MM.1S (cell line): ENCODE measurements around the gene MRPS30.
A peak's percentile ranks its signal among the peaks of the same experiment; 100 is the strongest.

Source experiments
- DNase-seq: peaks from one replicate; pipeline ENCODE4 v3.0.0-alpha.2; 2015
- H2AFZ ChIP-seq: fragments of 300-600 bp; sonication (generic); 2 replicates; pipeline ENCODE4 v1.6.0; 2016; ENCODE audit warnings: antibody characterized with exemption, low read length
- H3F3A ChIP-seq: fragments of 300-600 bp; sonication (generic); 2 replicates; pipeline ENCODE4 v1.6.1; 2016; ENCODE audit warnings: mild to moderate bottlenecking, antibody characterized with exemption, low read length, moderate library complexity, mixed read lengths; ENCODE audit not compliant: insufficient read depth
- H3K27ac ChIP-seq: fragments of 300-600 bp; sonication (generic); 2 replicates; pipeline ENCODE4 v1.5.1; 2016; ENCODE audit warnings: mild to moderate bottlenecking, low read length
- H3K27me3 ChIP-seq: fragments of 300-600 bp; sonication (generic); replicated peaks from 2 replicates; pipeline ENCODE4 v1.6.0; 2016; ENCODE audit warnings: low read length; ENCODE audit not compliant: insufficient read depth
- H3K36me3 ChIP-seq: fragments of 300-600 bp; sonication (generic); replicated peaks from 2 replicates; pipeline ENCODE4 v1.6.1; 2016; ENCODE audit warnings: mild to moderate bottlenecking, low read length, mixed read lengths; ENCODE audit not compliant: insufficient read depth
- H3K4me1 ChIP-seq: fragments of 300-600 bp; sonication (generic); 2 replicates; pipeline ENCODE4 v1.6.1; 2016; ENCODE audit warnings: low read length, mixed read lengths
- H3K4me2 ChIP-seq: fragments of 300-600 bp; sonication (generic); 2 replicates; pipeline ENCODE4 v1.6.0; 2016; ENCODE audit warnings: low read depth, low read length
- H3K4me3 ChIP-seq: fragments of 300-600 bp; sonication (generic); 2 replicates; pipeline ENCODE4 v1.5.1; 2016; ENCODE audit warnings: low read length, mixed read lengths
- H3K79me2 ChIP-seq: fragments of 300-600 bp; sonication (generic); 2 replicates; pipeline ENCODE4 v1.6.1; 2016; ENCODE audit warnings: mixed run types, low read length, mixed read lengths
- H3K9ac ChIP-seq: fragments of 300-600 bp; sonication (generic); 2 replicates; pipeline ENCODE4 v1.6.1; 2016; ENCODE audit warnings: low read length, mixed read lengths
- H3K9me2 ChIP-seq: fragments of 300-600 bp; sonication (generic); replicated peaks from 2 replicates; pipeline ENCODE4 v1.6.1; 2016; ENCODE audit warnings: mild to moderate bottlenecking, low read length, mixed read lengths; ENCODE audit not compliant: insufficient read depth
- H3K9me3 ChIP-seq: fragments of 300-600 bp; sonication (generic); replicated peaks from 2 replicates; pipeline ENCODE4 v1.6.1; 2016; ENCODE audit warnings: mild to moderate bottlenecking, low read length, mixed read lengths; ENCODE audit not compliant: insufficient read depth
- H4K20me1 ChIP-seq: fragments of 300-600 bp; sonication (generic); 2 replicates; pipeline ENCODE4 v1.6.1; 2016; ENCODE audit warnings: mild to moderate bottlenecking, low read length, moderate library complexity, mixed read lengths; ENCODE audit not compliant: insufficient read depth
- EZH2 ChIP-seq: fragments of 300-600 bp; sonication (generic); optimal IDR thresholded peaks from 2 replicates; pipeline ENCODE3; 2017; ENCODE audit warnings: low read depth, mild to moderate bottlenecking, antibody characterized with exemption, low read length, mixed read lengths
- EZH2phosphoT487 ChIP-seq: fragments of 300-600 bp; sonication (generic); IDR thresholded peaks from 2 replicates; pipeline ENCODE4 v1.6.1; 2018; ENCODE audit warnings: antibody characterized with exemption, low read length
- TF ChIP-seq, protein P1 (sequence below): fragments of 300-600 bp; sonication (generic); IDR thresholded peaks from 2 replicates; pipeline ENCODE4 v1.5.1; 2016; ENCODE audit warnings: antibody characterized with exemption, low read length, mixed read lengths

The MRPS30 gene

DNA sequence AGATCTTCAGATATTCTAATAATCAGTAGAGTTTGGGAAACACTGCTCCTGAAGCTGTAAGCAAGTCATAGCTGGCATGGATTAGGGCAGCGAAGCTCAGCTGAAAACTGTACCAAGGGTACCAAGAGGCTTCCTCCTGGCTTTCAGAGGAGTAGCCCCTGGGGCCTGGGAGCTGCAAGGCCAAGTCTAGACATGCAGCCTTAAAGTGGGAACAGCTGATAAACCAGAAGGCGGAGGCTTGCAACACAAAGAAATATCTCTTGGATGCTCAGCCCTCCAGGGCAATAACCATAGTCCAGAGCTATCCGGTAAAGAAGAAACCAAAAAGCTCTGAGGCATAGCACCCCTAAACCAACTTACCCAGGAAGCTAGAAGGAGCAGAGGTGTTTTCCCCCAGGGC lies 51.5 kb downstream of the MRPS30 start:
- DNase-seq: no peak

DNA sequence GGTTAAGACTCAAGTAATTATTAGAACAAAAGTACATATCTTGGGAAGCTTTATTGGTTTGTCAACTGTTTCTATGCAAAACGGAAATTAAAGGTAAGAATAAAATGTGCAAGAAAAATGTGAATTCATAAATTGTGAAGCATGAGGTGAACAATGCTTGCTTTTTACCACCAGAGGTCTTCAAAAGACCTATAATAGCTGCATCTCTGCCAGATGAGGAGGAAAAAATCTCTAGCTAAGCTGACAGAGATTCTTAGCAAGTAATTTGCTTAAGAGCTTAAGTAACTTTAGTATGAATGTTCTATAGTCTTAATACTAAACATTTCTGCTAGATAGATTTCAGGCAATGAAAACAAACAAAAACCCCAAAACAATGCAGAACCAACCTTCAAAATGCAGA lies 54.1 kb downstream of the MRPS30 start:
- no peak overlapping the region for H3K27ac ChIP-seq
- no peak overlapping the region for H3K4me2 ChIP-seq
- no peaks in the 10 kb centered on the region for H4K20me1 ChIP-seq
- peak; percentile 48 for DNase-seq
- H3K9me2 ChIP-seq: no peaks in the 10 kb centered on the region
- no peak overlapping the region for H2AFZ ChIP-seq
- H3K9ac ChIP-seq: no peak overlapping the region
- no peak overlapping the region for H3K4me3 ChIP-seq
- no peaks in the 10 kb centered on the region for H3K4me1 ChIP-seq
- no peaks in the 10 kb centered on the region for H3K79me2 ChIP-seq
- no peaks in the 10 kb centered on the region for H3K9me3 ChIP-seq
- H3F3A ChIP-seq: no peaks in the 10 kb centered on the region
- TF ChIP-seq EZH2phosphoT487 (no peak), EZH2 (no peak)
- TF ChIP-seq, protein P1, sequence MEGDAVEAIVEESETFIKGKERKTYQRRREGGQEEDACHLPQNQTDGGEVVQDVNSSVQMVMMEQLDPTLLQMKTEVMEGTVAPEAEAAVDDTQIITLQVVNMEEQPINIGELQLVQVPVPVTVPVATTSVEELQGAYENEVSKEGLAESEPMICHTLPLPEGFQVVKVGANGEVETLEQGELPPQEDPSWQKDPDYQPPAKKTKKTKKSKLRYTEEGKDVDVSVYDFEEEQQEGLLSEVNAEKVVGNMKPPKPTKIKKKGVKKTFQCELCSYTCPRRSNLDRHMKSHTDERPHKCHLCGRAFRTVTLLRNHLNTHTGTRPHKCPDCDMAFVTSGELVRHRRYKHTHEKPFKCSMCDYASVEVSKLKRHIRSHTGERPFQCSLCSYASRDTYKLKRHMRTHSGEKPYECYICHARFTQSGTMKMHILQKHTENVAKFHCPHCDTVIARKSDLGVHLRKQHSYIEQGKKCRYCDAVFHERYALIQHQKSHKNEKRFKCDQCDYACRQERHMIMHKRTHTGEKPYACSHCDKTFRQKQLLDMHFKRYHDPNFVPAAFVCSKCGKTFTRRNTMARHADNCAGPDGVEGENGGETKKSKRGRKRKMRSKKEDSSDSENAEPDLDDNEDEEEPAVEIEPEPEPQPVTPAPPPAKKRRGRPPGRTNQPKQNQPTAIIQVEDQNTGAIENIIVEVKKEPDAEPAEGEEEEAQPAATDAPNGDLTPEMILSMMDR: peak; percentile 43
- H3K27me3 ChIP-seq: no peaks in the 10 kb centered on the region
- no peaks in the 10 kb centered on the region for H3K36me3 ChIP-seq

More for the DNA sequence above, 51.5 kb downstream of the MRPS30 start:
- H3K4me1 ChIP-seq: no peaks in the 10 kb centered on the region
- no peaks in the 10 kb centered on the region for H3K27me3 ChIP-seq
- H3K9ac ChIP-seq: no peak overlapping the region
- TF ChIP-seq EZH2 (no peak), EZH2phosphoT487 (no peak)
- TF ChIP-seq, protein P1: no peak
- no peak overlapping the region for H3K4me3 ChIP-seq
- H3F3A ChIP-seq: no peaks in the 10 kb centered on the region
- no peak overlapping the region for H2AFZ ChIP-seq
- H3K9me3 ChIP-seq: no peaks in the 10 kb centered on the region
- H3K79me2 ChIP-seq: no peaks in the 10 kb centered on the region
- H4K20me1 ChIP-seq: no peaks in the 10 kb centered on the region
- no peak overlapping the region for H3K27ac ChIP-seq
- no peaks in the 10 kb centered on the region for H3K9me2 ChIP-seq
- no peak overlapping the region for H3K4me2 ChIP-seq
- no peaks in the 10 kb centered on the region for H3K36me3 ChIP-seq
